ENCODE measurements around the gene MYO7B. TPM values are rescaled to one million over a fixed set of nuclear protein-coding genes. Genes with fewer than 3 reads are reported as not detected.
"Not testable (repeated sequence)": the region's sequence is repeated elsewhere in the genome, so short reads cannot be mapped to it uniquely, and the experiment has no call there.

Gene MYO7B
- total RNA-seq, 1 donor = 0.18 TPM

- no peak for DNase-seq (ENCODE audit: low read depth)
- no peak overlapping the region for H3K4me3 ChIP-seq (ENCODE audit: low read depth, low read length)
- TF ChIP-seq CTCF (IDR thresholded peaks at IDR 0.05; ENCODE audit: insufficient read depth, low read length) = no peak
These were observed 1.4 kb downstream of the MYO7B start for GRCh38 chr2:127536707-127537541.

- DNase-seq (ENCODE audit: low read depth) = no peak
- no peak overlapping the region for H3K4me3 ChIP-seq (ENCODE audit: low read depth, low read length)
- no peak for TF ChIP-seq CTCF (IDR thresholded peaks at IDR 0.05; ENCODE audit: insufficient read depth, low read length)
These were observed 2.2 kb downstream of the MYO7B start for GRCh38 chr2:127537644-127538043.

- peak; percentile 6 for TF ChIP-seq CTCF (IDR thresholded peaks at IDR 0.05; ENCODE audit: insufficient read depth, low read length)
- DNase-seq (ENCODE audit: low read depth) = peak; percentile 65
- H3K4me3 ChIP-seq (ENCODE audit: low read depth, low read length) = no peak overlapping the region
These were observed 6.3 kb downstream of the MYO7B start for GRCh38 chr2:127541809-127542208.

- no peak for DNase-seq (ENCODE audit: low read depth)
These were observed 6.7 kb downstream of the MYO7B start for GRCh38 chr2:127542231-127542630.

GRCh38 chr2:127543013-127543501 lies 7.6 kb downstream of the MYO7B start:
- H3K4me3 ChIP-seq (ENCODE audit: low read depth, low read length); DNase-seq (ENCODE audit: low read depth): not testable (repeated sequence)

More at GRCh38 chr2:127542231-127542630, 6.7 kb downstream of the MYO7B start:
- H3K4me3 ChIP-seq (ENCODE audit: low read depth, low read length) = no peak overlapping the region
- TF ChIP-seq CTCF (IDR thresholded peaks at IDR 0.05; ENCODE audit: insufficient read depth, low read length) = no peak

- no peak overlapping the region for H3K4me3 ChIP-seq (ENCODE audit: low read depth, low read length)
- TF ChIP-seq CTCF (IDR thresholded peaks at IDR 0.05; ENCODE audit: insufficient read depth, low read length) = no peak
- DNase-seq (ENCODE audit: low read depth) = no peak
These were observed 9.7 kb downstream of the MYO7B start for GRCh38 chr2:127545189-127545588.

GRCh38 chr2:127545796-127546195 lies 10.3 kb downstream of the MYO7B start:
- no peak overlapping the region for H3K4me3 ChIP-seq (ENCODE audit: low read depth, low read length)
- DNase-seq (ENCODE audit: low read depth) = no peak
- TF ChIP-seq CTCF (IDR thresholded peaks at IDR 0.05; ENCODE audit: insufficient read depth, low read length) = no peak
